Right cardiac atrium (tissue), 5 donors: ENCODE measurements around the gene EPB41L4A. TPM values are rescaled to one million over a fixed set of nuclear protein-coding genes. Genes with fewer than 3 reads are reported as not detected.
"Not testable (repeated sequence)": the region's sequence is repeated elsewhere in the genome, so short reads cannot be mapped to it uniquely, and the experiment has no call there.

Experiments
- ATAC-seq, 2 donors: fragments of 200-7000 bp; cut with Tn5 transposase; one replicate each; pipeline versions ENCODE4 v1.8.0 to v1.9.1; 2020; ENCODE audit warnings: moderate library complexity in 2 of 2, mild to moderate bottlenecking in 1 of 2
- DNase-seq, 3 donors: peaks; one replicate each; pipeline ENCODE4 v3.0.0-alpha.2; 2020
- H3K27ac ChIP-seq: one replicate; pipeline ENCODE4 v1.5.1; 2013; ENCODE audit warnings: mild to moderate bottlenecking, low read length, control low read depth, moderate library complexity
- H3K27me3 ChIP-seq: one replicate; pipeline ENCODE4 v1.6.1; 2013; ENCODE audit not compliant: control insufficient read depth, insufficient read depth
- H3K4me1 ChIP-seq: one replicate; pipeline ENCODE4 v1.6.1; 2013; ENCODE audit warnings: low read length; ENCODE audit not compliant: control insufficient read depth, insufficient read depth
- H3K4me3 ChIP-seq: one replicate; pipeline ENCODE4 v1.5.1; 2013; ENCODE audit warnings: low read length, control low read depth
- H3K9me3 ChIP-seq: one replicate; pipeline ENCODE4 v1.6.1; 2013; ENCODE audit warnings: low read length; ENCODE audit not compliant: control insufficient read depth
- WGBS: extraction: QIAGEN DNeasy Blood & Tissue Kit; methylation state at CpG from one replicate; pipeline ENCODE4 v1.1.7; 2013; 5-methylcytosine and 5-hydroxymethylcytosine counted together
- intact Hi-C, 4 donors: fragments of 100-400 bp; cut with DNase I; formaldehyde crosslinking; loops; one replicate each; pipeline versions ENCODE4 v1.11.0 to v1.14.0; 2022 to 2023
- polyA plus RNA-seq: library from polyadenylated mRNA; stranded (reverse); fragments of 200-250 nt; gene quantifications from one replicate; pipeline ENCODE4 v1.2.3, GENCODE V29; 2013
- total RNA-seq, 4 donors: library from RNA; stranded (reverse); fragmentation: NEBNext Ultra II Directional; extraction: Animal tissue kit (Norgen Biotek cat#: 25700); gene quantifications; one replicate each; pipeline ENCODE4 v1.2.1, GENCODE V29; 2021
- donor health status: healthy with polysubstance abuse.
- donor health status: DM: no; HTN: yes; CAD: no.
- donor health status: DM: no; HTN: no; CAD: no.
- donor health status: DM: no; HTN: yes; CAD: no; lungs with severe emphysema.
- donor health status: DM: yes; HTN: yes; CAD: no.

The EPB41L4A gene
- total and polyA plus RNA-seq, 5 donors = 9.2 to 43.7 (median 27.2) TPM

DNA sequence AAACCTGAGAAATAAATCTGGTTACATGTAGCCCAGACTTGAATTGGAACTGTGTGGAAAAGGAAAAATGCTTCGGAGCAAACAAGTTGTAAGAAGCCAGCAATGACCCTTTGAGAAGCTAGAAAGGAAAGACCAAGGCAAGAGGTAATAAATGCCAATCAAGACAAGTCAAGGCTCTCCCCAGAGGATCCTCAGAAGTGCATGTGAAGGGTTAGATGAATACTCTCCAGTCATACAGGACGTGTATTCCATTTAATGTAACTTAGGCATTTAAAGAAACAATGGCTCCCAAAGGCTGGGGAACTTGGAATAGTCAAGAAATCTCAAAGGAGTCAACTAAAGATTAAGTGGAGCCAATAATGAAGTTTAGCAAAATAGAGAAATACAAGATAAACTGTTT, 36.2 kb downstream of the EPB41L4A start:
- DNase-seq (no peak), ATAC-seq (no peak)
- intact Hi-C loops = no loop called here
- Histone ChIP-seq H3K9me3 (no peaks in the 10 kb centered on the region), H3K27me3 (no peaks in the 10 kb centered on the region), H3K4me1 (peaks cover 16% of the 10 kb centered on the region), H3K4me3 (no peak overlapping the region), H3K27ac (no peak overlapping the region)
- WGBS = 60% methylated on average over 2 of the region's 2 CpGs

DNA sequence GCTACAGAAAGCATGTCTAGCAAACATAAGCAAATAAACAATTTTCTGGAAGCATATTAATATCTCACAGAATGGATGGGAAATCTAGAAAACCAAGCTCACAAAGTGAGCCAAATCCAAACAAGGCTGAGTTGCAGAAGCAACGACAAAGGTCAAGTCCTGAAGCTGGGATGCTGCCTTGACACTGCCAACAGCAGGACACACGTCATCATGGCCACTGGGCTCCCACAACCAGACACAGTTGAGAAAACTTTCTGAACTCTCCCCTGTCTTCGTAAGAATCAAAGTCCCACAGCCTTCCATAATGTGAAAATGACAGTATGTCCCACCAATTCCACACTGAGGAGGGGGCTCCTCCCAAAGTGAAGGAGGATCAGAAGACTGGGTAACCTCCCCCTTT, 37.6 kb downstream of the EPB41L4A start:
- Histone ChIP-seq H3K27ac (peak overlapping the region; percentile 6), H3K4me1 (peaks cover 16% of the 10 kb centered on the region), H3K4me3 (no peak overlapping the region), H3K27me3 (no peaks in the 10 kb centered on the region), H3K9me3 (no peaks in the 10 kb centered on the region)
- DNase-seq (peak; percentile 60 to 69 (median 61)), ATAC-seq (peak; percentile 74 to 79)
- intact Hi-C loops = no loop called here
- 43% methylated on average over 3 of the region's 3 CpGs for WGBS

DNA sequence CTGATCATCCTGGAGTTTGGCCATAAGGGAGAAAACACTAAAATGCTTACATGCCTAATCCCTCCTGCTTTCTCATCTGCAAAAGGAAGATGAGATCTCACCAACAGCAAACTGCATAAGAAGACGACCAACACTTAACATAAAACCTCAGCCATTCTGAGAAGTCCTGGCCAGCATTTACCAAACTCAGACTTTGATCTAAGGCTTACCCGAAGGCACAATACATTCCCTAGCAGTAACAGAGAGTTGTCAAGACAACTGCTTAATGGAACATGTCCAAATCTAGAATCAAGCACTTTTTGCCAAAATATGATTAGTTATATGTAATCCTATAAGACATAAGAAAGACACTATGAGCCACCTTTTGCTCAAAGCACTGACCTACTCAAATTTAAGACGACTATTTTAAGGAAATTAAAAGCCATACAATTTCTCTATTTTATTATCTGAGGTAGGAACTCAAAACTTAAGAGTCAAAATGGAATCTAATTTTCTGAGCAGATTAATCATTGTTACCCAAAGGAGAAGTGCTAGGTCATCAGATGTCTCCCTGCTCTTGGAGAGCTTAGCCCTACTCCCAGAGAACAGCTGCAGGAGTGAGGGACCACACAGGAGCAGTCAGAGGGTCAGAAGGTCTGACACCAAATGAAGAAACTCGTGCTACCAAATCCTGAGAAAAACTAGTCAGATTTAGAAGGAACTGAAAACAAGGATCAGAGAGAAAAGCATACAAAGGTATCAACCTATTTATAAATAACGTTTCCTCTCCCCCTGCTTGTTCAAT, 39.3 kb downstream of the EPB41L4A start:
- 61% methylated on average over 5 of the region's 5 CpGs for WGBS
- no peak overlapping the region for H3K27ac ChIP-seq
- no peak for DNase-seq
- H3K27me3 ChIP-seq = no peaks in the 10 kb centered on the region
- intact Hi-C loops = no loop called here
- peaks cover 11% of the 10 kb centered on the region for H3K4me1 ChIP-seq
- H3K9me3 ChIP-seq = no peaks in the 10 kb centered on the region
- ATAC-seq = peak in 1 of 2 donors; percentile 50
- H3K4me3 ChIP-seq = no peak overlapping the region

DNA sequence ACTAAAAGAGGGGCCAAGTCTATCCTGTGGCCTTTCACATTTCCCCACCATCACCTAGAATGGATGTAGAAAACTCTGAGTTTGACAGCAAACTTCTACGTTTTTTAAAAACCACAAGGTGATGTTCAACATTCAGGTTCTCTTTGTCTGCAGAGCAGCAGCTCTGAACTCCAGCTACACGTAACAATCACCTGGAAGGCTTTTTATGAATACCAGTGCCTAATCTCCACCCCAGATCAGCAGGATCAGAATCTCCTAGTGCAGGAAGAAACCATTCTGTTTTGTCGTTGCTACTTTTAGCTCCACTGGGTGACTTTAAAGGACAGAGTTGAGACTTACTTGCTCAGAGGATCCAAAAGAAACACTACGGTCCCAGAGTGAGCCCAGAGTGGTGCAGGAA, 44.3 kb downstream of the EPB41L4A start:
- H3K27ac ChIP-seq = no peak overlapping the region
- no peaks in the 10 kb centered on the region for H3K9me3 ChIP-seq
- H3K4me1 ChIP-seq = peaks cover 12% of the 10 kb centered on the region
- no peak for DNase-seq
- ATAC-seq = no peak
- WGBS = 70% methylated on average over 4 of the region's 4 CpGs
- no peaks in the 10 kb centered on the region for H3K27me3 ChIP-seq
- intact Hi-C loops = no loop called here
- H3K4me3 ChIP-seq = no peak overlapping the region

DNA sequence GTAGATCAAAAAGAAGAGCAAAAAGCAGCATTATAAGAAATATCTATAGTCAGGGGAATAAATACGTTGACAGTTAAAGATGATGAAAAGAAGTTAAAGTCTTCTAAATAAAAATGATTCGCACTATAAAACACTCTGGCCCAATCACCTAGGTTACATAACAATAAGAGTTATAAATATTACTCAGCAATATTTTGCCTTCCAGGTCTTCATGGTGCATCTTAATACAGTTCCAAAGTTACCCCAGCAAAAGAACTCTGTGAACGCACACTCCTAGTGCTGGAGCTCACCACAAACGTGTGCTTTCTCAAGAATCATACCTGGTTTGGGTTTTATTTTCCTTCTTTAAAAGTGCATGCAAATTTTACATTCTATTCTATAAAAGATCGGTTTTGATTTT, 44.7 kb downstream of the EPB41L4A start:
- ATAC-seq (no peak), DNase-seq (no peak)
- peaks cover 12% of the 10 kb centered on the region for H3K4me1 ChIP-seq
- intact Hi-C loops = no loop called here
- WGBS = 86% methylated on average over 5 of the region's 5 CpGs
- no peaks in the 10 kb centered on the region for H3K9me3 ChIP-seq
- no peaks in the 10 kb centered on the region for H3K27me3 ChIP-seq
- no peak overlapping the region for H3K27ac ChIP-seq
- H3K4me3 ChIP-seq = no peak overlapping the region

DNA sequence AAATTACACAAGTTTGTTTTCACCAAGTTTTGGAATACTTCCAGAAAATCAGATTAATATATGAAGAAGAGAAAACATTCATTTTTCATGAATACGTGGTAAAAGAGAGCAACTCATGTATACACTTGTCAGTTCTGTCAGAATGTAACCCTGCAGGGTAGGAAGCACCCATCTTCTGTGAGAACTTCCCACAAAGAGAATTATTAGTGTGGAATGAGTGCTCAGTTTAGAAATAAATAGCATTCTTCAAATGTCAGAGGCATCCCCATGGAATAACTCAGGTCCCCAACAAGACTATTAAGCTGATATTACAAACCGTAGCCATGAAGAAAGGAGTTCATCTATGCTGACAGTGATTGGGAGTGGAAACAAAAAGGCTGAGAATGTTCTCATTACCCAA, 45.2 kb downstream of the EPB41L4A start:
- H3K27ac ChIP-seq = no peak overlapping the region
- no peak for ATAC-seq
- no peak overlapping the region for H3K4me3 ChIP-seq
- WGBS = 67% methylated on average over 2 of the region's 2 CpGs
- intact Hi-C loops = no loop called here
- H3K9me3 ChIP-seq = no peaks in the 10 kb centered on the region
- H3K4me1 ChIP-seq = peaks cover 11% of the 10 kb centered on the region
- DNase-seq = no peak
- no peaks in the 10 kb centered on the region for H3K27me3 ChIP-seq

DNA sequence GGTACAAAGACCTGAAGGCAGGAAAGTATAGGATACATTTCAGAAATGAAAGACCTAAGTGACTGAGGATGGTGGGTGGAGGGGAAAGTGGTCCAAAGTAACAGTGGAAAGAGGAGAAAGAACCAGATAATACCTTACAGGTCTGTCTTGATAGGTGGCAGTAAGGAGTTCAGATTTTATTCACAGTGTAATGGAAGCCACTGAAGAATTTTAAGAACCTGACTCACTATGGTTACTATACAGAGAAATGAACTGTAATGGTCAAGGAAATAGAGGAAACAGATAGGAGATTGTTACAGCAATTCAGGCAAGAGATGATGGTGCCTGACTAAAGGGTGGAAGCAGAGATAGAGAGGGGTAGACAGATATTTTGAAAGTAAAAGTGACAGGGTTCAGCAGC, 46.5 kb downstream of the EPB41L4A start:
- DNase-seq = no peak
- ATAC-seq = no peak
- Histone ChIP-seq H3K27ac (no peak overlapping the region), H3K4me1 (peaks cover 11% of the 10 kb centered on the region), H3K9me3 (no peaks in the 10 kb centered on the region), H3K27me3 (no peaks in the 10 kb centered on the region), H3K4me3 (no peak overlapping the region)
- intact Hi-C loops = no loop called here

DNA sequence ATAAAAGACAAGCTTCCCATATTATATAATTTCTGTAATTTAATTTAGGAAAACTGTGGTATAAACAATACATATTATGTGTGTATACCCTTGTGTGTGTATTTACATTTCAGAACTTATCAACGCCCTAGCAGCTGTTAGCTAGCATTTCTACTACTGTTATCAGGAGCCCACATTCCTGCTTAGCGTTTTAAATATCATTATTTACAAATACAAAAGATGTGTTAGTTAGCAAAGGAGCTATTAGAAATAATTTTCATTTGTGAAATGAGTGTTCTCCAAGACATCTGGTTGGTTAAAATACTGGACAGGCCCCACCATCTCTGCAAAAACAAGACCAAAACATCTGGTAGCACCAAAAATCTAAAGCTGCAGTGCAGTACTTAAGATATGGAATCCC, 48.0 kb downstream of the EPB41L4A start:
- no peak for ATAC-seq
- H3K4me3 ChIP-seq = no peak overlapping the region
- peaks cover 15% of the 10 kb centered on the region for H3K4me1 ChIP-seq
- H3K9me3 ChIP-seq = no peaks in the 10 kb centered on the region
- intact Hi-C loops = no loop called here
- H3K27me3 ChIP-seq = no peaks in the 10 kb centered on the region
- DNase-seq = no peak
- WGBS = 54% methylated on average over 2 of the region's 2 CpGs
- H3K27ac ChIP-seq = no peak overlapping the region

DNA sequence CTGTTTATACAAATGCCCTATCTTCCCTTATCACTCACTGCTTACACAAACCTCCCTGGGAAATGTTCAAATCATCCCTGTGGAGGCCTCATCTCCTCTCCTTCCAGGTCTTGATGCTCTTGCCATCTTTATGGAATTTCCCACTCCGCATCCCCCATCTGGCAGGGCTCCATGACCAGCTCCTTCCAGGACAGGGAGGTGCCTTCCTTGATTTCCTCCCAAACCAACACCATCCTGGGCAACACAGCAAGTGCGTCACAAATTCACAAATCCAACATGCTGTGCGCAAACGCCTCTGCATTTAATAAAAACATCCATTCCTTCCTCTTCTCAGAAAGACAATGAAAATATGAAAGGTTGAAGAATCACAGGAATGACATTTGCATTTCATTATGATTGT, 51.7 kb downstream of the EPB41L4A start:
- Histone ChIP-seq H3K4me1 (peaks cover 8% of the 10 kb centered on the region), H3K27ac (no peak overlapping the region), H3K4me3 (no peak overlapping the region), H3K27me3 (no peaks in the 10 kb centered on the region), H3K9me3 (no peaks in the 10 kb centered on the region)
- ATAC-seq = peak; percentile 63 to 86
- DNase-seq = peak; percentile 59 to 76 (median 74)
- intact Hi-C loops = no loop called here
- WGBS = 66% methylated on average over 4 of the region's 4 CpGs

DNA sequence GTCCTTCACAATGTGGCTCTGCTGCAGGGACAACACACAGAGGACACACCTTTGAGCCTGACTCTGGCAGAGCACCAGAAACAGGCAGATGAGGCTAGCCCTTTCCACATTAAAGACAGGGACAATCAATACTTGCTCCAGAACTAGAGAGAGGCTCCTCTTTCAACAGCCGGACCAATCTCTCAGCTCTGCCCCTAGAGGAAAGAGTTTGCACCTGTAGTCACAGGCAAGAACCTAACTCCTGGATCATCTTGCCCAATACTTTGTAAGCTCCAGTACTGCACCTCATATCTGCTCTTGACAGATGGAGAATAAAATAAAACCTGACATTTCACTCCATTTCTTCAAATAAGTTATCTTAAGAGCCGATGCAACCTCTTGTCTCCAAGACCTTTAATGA, 52.1 kb downstream of the EPB41L4A start:
- peak in 1 of 2 donors; percentile 62 for ATAC-seq
- no peak for DNase-seq
- Histone ChIP-seq H3K4me1 (peaks cover 9% of the 10 kb centered on the region), H3K9me3 (no peaks in the 10 kb centered on the region), H3K27ac (no peak overlapping the region), H3K27me3 (no peaks in the 10 kb centered on the region), H3K4me3 (no peak overlapping the region)
- intact Hi-C loops = no loop called here
- WGBS = 39% methylated on average over 2 of the region's 2 CpGs

DNA sequence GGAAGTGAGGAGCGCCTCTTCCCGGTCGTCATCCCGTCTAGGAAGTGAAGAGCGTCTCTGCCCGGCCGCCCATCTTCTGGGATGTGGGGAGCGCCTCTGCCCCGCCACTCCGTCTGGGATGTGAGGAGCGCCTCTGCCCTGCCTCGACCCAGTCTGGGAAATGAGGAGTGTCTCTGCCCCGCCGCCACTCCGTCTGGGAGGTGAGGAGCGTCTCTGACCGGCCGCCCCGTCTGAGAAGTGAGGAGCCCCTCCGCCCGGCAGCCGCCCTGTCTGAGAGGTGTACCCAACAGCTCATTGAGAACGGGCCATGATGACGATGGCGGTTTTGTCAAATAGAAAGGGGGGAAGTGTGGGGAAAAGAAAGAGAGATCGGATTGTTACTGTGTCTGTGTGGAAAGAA, 58.3 kb downstream of the EPB41L4A start:
- WGBS = 79% methylated on average over 26 of the region's 26 CpGs
- H3K4me3 ChIP-seq, H3K27me3 ChIP-seq, H3K9me3 ChIP-seq, ATAC-seq, intact Hi-C loops, H3K27ac ChIP-seq, H3K4me1 ChIP-seq: not testable (repeated sequence)
- peak in 1 of 3 donors; percentile 37 for DNase-seq
